Activated naive CD8-positive, alpha-beta T cell treated with anti-CD3 and anti-CD28 coated beads for 36 hours (primary cell): ENCODE data around the gene FAM83F. TPM values are rescaled to one million over a fixed set of nuclear protein-coding genes. Genes with fewer than 3 reads are reported as not detected.
A peak's percentile ranks its signal among the peaks of the same experiment; 100 is the strongest.
"Not testable (repeated sequence)": the region's sequence is repeated elsewhere in the genome, so short reads cannot be mapped to it uniquely, and the experiment has no call there.

Source experiments
- DNase-seq: peaks from one replicate; pipeline ENCODE4 v3.0.0; 2021
- H3K27ac Mint-ChIP-seq: one replicate; pipeline ENCODE4 v1.8.0; 2022; ENCODE audit warnings: mild to moderate bottlenecking, moderate library complexity, mixed read lengths
- H3K27me3 Mint-ChIP-seq: one replicate; pipeline ENCODE4 v1.8.0; 2022; ENCODE audit warnings: mild to moderate bottlenecking, mixed read lengths
- H3K36me3 Mint-ChIP-seq: one replicate; pipeline ENCODE4 v1.8.0; 2021; ENCODE audit warnings: mild to moderate bottlenecking, mixed read lengths
- H3K4me1 Mint-ChIP-seq: one replicate; pipeline ENCODE4 v1.8.0; 2021; ENCODE audit warnings: mixed read lengths
- H3K4me3 Mint-ChIP-seq: one replicate; pipeline ENCODE4 v1.8.0; 2022; ENCODE audit warnings: mild to moderate bottlenecking, moderate library complexity, mixed read lengths
- H3K9me3 Mint-ChIP-seq: one replicate; pipeline ENCODE4 v1.8.0; 2022; ENCODE audit warnings: mixed read lengths
- total RNA-seq, 2 experiments: library from RNA; stranded (reverse); gene quantifications; one replicate each; pipeline ENCODE4 v1.2.3, GENCODE V29; 2021

Gene FAM83F
- total RNA-seq, 2 experiments from 2014 or later, result 3.4 to 3.6 TPM

GRCh38 chr22:39979458-39979857 is 15.3 kb upstream of the FAM83F start:
- Mint-ChIP-seq H3K27me3 (no peaks in the 10 kb centered on the region), H3K9me3 (peaks cover 3% of the 10 kb centered on the region), H3K4me1 (peaks cover 27% of the 10 kb centered on the region), H3K36me3 (peaks cover 33% of the 10 kb centered on the region), H3K4me3 (no peak overlapping the region), H3K27ac (peak overlapping the region; percentile 13)
- no peak for DNase-seq

- H3K27me3 Mint-ChIP-seq, result no peaks in the 10 kb centered on the region
- no peak overlapping the region for H3K27ac Mint-ChIP-seq
- H3K9me3 Mint-ChIP-seq, result peaks cover 3% of the 10 kb centered on the region
- peak overlapping the region; percentile 19 for H3K4me3 Mint-ChIP-seq
- peaks cover 35% of the 10 kb centered on the region for H3K4me1 Mint-ChIP-seq
- H3K36me3 Mint-ChIP-seq, result peaks cover 24% of the 10 kb centered on the region
- no peak for DNase-seq
Observed at GRCh38 chr22:39980596-39980995, 14.2 kb upstream of the FAM83F start.

DNA sequence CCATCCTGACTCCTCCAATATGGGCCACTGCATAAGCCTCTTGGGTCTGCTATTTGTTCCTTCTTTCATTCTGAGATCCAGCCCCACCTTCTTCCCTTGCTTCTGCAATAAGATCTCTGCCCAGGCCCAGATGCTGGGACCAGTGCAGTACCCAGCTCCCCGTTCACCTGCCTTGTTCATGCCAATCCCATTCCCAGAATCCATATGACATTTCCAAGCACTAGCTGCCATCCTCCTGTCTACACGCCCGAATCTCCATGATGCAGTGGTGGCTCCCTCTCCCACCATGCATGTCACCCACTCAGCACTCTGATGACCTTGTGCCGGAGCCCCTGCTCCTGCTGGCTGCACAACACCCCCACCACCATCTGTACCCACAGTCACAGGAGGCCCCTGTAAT is 11.4 kb upstream of the FAM83F start:
- no peak for DNase-seq
- no peak overlapping the region for H3K27ac Mint-ChIP-seq
- peaks cover 41% of the 10 kb centered on the region for H3K4me1 Mint-ChIP-seq
- H3K9me3 Mint-ChIP-seq, result no peaks in the 10 kb centered on the region
- no peak overlapping the region for H3K4me3 Mint-ChIP-seq
- H3K36me3 Mint-ChIP-seq, result peaks cover 5% of the 10 kb centered on the region
- no peaks in the 10 kb centered on the region for H3K27me3 Mint-ChIP-seq

GRCh38 chr22:39984006-39984405 is 10.7 kb upstream of the FAM83F start:
- DNase-seq, result no peak
- H3K4me3 Mint-ChIP-seq, result no peak overlapping the region
- peaks cover 5% of the 10 kb centered on the region for H3K36me3 Mint-ChIP-seq
- H3K9me3 Mint-ChIP-seq, result no peaks in the 10 kb centered on the region
- H3K27ac Mint-ChIP-seq, result no peak overlapping the region
- no peaks in the 10 kb centered on the region for H3K27me3 Mint-ChIP-seq
- H3K4me1 Mint-ChIP-seq, result peaks cover 38% of the 10 kb centered on the region

GRCh38 chr22:39984746-39985145 is 10.0 kb upstream of the FAM83F start:
- no peak overlapping the region for H3K27ac Mint-ChIP-seq
- no peaks in the 10 kb centered on the region for H3K36me3 Mint-ChIP-seq
- H3K9me3 Mint-ChIP-seq, result no peaks in the 10 kb centered on the region
- peaks cover 30% of the 10 kb centered on the region for H3K4me1 Mint-ChIP-seq
- no peaks in the 10 kb centered on the region for H3K27me3 Mint-ChIP-seq
- no peak overlapping the region for H3K4me3 Mint-ChIP-seq
- no peak for DNase-seq

- peak overlapping the region; percentile 8 for H3K4me3 Mint-ChIP-seq
- H3K27me3 Mint-ChIP-seq, result no peaks in the 10 kb centered on the region
- H3K4me1 Mint-ChIP-seq, result peaks cover 23% of the 10 kb centered on the region
- H3K27ac Mint-ChIP-seq, result peak overlapping the region; percentile 28
- no peaks in the 10 kb centered on the region for H3K9me3 Mint-ChIP-seq
- no peaks in the 10 kb centered on the region for H3K36me3 Mint-ChIP-seq
- DNase-seq, result peak; percentile 58
Observed at GRCh38 chr22:39985383-39986035, 9.2 kb upstream of the FAM83F start.

GRCh38 chr22:39988386-39989114 is 6.2 kb upstream of the FAM83F start:
- Mint-ChIP-seq H3K4me3 (no peak overlapping the region), H3K27me3 (no peaks in the 10 kb centered on the region), H3K9me3 (no peaks in the 10 kb centered on the region), H3K27ac (no peak overlapping the region), H3K36me3 (no peaks in the 10 kb centered on the region), H3K4me1 (peaks cover 20% of the 10 kb centered on the region)
- DNase-seq, result no peak

GRCh38 chr22:39989633-39990032 is 5.1 kb upstream of the FAM83F start:
- Mint-ChIP-seq H3K4me1 (peaks cover 25% of the 10 kb centered on the region), H3K27ac (no peak overlapping the region), H3K36me3 (no peaks in the 10 kb centered on the region), H3K27me3 (no peaks in the 10 kb centered on the region), H3K4me3 (no peak overlapping the region), H3K9me3 (no peaks in the 10 kb centered on the region)
- no peak for DNase-seq

DNA sequence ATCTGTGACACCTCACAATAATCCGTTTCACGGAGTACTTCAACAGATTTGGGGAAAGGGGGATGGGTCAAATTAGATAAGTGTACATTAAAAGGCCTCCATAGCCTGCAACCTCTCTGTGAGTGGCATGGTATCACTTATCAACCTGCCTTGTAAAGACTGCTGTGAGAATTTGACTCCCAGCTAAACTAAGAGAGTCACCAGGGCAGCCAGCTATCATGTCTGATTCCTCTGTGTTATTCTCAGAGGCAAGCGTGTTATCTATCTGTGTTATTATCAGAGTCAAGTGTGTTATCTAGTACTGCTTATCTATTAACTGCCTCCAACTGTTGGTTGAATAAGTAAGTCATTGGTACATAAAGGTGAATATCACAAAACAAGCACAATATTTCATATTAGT is 4.1 kb upstream of the FAM83F start:
- Mint-ChIP-seq H3K27ac (no peak overlapping the region), H3K36me3 (no peaks in the 10 kb centered on the region), H3K27me3 (no peaks in the 10 kb centered on the region), H3K4me3 (no peak overlapping the region), H3K4me1 (peaks cover 16% of the 10 kb centered on the region), H3K9me3 (no peaks in the 10 kb centered on the region)
- no peak for DNase-seq

- DNase-seq, result no peak
- no peak overlapping the region for H3K27ac Mint-ChIP-seq
- H3K36me3 Mint-ChIP-seq, result no peaks in the 10 kb centered on the region
- no peak overlapping the region for H3K4me3 Mint-ChIP-seq
- peaks cover 13% of the 10 kb centered on the region for H3K4me1 Mint-ChIP-seq
- peaks cover 5% of the 10 kb centered on the region for H3K27me3 Mint-ChIP-seq
- H3K9me3 Mint-ChIP-seq, result no peaks in the 10 kb centered on the region
Observed at GRCh38 chr22:39991159-39991860, 3.4 kb upstream of the FAM83F start.

- H3K4me1 Mint-ChIP-seq, result peaks cover 13% of the 10 kb centered on the region
- no peak overlapping the region for H3K4me3 Mint-ChIP-seq
- H3K9me3 Mint-ChIP-seq, result no peaks in the 10 kb centered on the region
- H3K27me3 Mint-ChIP-seq, result peaks cover 5% of the 10 kb centered on the region
- no peak for DNase-seq
- no peak overlapping the region for H3K27ac Mint-ChIP-seq
- H3K36me3 Mint-ChIP-seq, result no peaks in the 10 kb centered on the region
Observed at GRCh38 chr22:39992088-39992826, 2.5 kb upstream of the FAM83F start.

- not testable (repeated sequence) for H3K27ac Mint-ChIP-seq, DNase-seq, H3K9me3 Mint-ChIP-seq, H3K27me3 Mint-ChIP-seq, H3K36me3 Mint-ChIP-seq, H3K4me3 Mint-ChIP-seq
- H3K4me1 Mint-ChIP-seq, result peaks cover 13% of the 10 kb centered on the region
Observed at GRCh38 chr22:39992894-39993293, 1.9 kb upstream of the FAM83F start.

- Mint-ChIP-seq H3K4me1 (peaks cover 13% of the 10 kb centered on the region), H3K4me3 (peak overlapping the region; percentile 30), H3K9me3 (no peaks in the 10 kb centered on the region), H3K27ac (peak overlapping the region; percentile 84), H3K27me3 (peaks cover 5% of the 10 kb centered on the region), H3K36me3 (no peaks in the 10 kb centered on the region)
- peak; percentile 64 for DNase-seq
Observed at GRCh38 chr22:39994041-39994565, 651 bp upstream of the FAM83F start.

GRCh38 chr22:39995393-39996252 is 869 bp downstream of the FAM83F start:
- H3K36me3 Mint-ChIP-seq, result no peaks in the 10 kb centered on the region
- H3K4me1 Mint-ChIP-seq, result peaks cover 13% of the 10 kb centered on the region
- peak overlapping the region; percentile 35 for H3K4me3 Mint-ChIP-seq
- DNase-seq, result no peak
- H3K27ac Mint-ChIP-seq, result no peak overlapping the region
- H3K9me3 Mint-ChIP-seq, result no peaks in the 10 kb centered on the region
- peaks cover 5% of the 10 kb centered on the region for H3K27me3 Mint-ChIP-seq
